ENCODE measurements around the gene EPS8L2.

EPS8L2 gene

GRCh38 chr11:705646-706438 lies at the start of gene EPS8L2:
Gene EPS8L2, plus strand, starts transcription at chr11:706231. Its CDS starts 3,177 bp downstream, at chr11:709408.
- in situ Hi-C loops (cut with HindIII; ENCODE audit: low sequenced_read_pairs) = no loop called here

GRCh38 chr11:656426-656825 lies 49.6 kb upstream of the EPS8L2 start:
- in situ Hi-C loops (cut with HindIII; ENCODE audit: low sequenced_read_pairs) = loop anchor here (25.0 kb wide), 1 partner anchor 106 kb away; no protein-coding TSS in a partner anchor

GRCh38 chr11:656866-657265 lies 49.2 kb upstream of the EPS8L2 start:
- in situ Hi-C loops (cut with HindIII; ENCODE audit: low sequenced_read_pairs) = loop anchor here (25.0 kb wide), 1 partner anchor 105 kb away; no protein-coding TSS in a partner anchor

GRCh38 chr11:657691-658126 lies 48.3 kb upstream of the EPS8L2 start:
- in situ Hi-C loops (cut with HindIII; ENCODE audit: low sequenced_read_pairs) = loop anchor here (25.0 kb wide), 1 partner anchor 105 kb away; no protein-coding TSS in a partner anchor

- in situ Hi-C loops (cut with HindIII; ENCODE audit: low sequenced_read_pairs) = loop anchor here (25.0 kb wide), 1 partner anchor 103 kb away; no protein-coding TSS in a partner anchor
Measured at GRCh38 chr11:659532-660085, 46.4 kb upstream of the EPS8L2 start.

- in situ Hi-C loops (cut with HindIII; ENCODE audit: low sequenced_read_pairs) = loop anchor here (25.0 kb wide), 1 partner anchor 102 kb away; no protein-coding TSS in a partner anchor
Measured at GRCh38 chr11:660281-660680, 45.8 kb upstream of the EPS8L2 start.

- in situ Hi-C loops (cut with HindIII; ENCODE audit: low sequenced_read_pairs) = loop anchor here (25.0 kb wide), 1 partner anchor 101 kb away; no protein-coding TSS in a partner anchor
Measured at GRCh38 chr11:660681-661444, 45.2 kb upstream of the EPS8L2 start.

- in situ Hi-C loops (cut with HindIII; ENCODE audit: low sequenced_read_pairs) = loop anchor here (25.0 kb wide), 1 partner anchor 100 kb away; no protein-coding TSS in a partner anchor
Measured at GRCh38 chr11:662689-663274, 43.2 kb upstream of the EPS8L2 start.

- in situ Hi-C loops (cut with HindIII; ENCODE audit: low sequenced_read_pairs) = loop anchor here (25.0 kb wide), 1 partner anchor 97 kb away; no protein-coding TSS in a partner anchor
Measured at GRCh38 chr11:665062-665703, 40.8 kb upstream of the EPS8L2 start.

- in situ Hi-C loops (cut with HindIII; ENCODE audit: low sequenced_read_pairs) = loop anchor here (25.0 kb wide), 1 partner anchor 97 kb away; no protein-coding TSS in a partner anchor
Measured at GRCh38 chr11:665704-666281, 40.2 kb upstream of the EPS8L2 start.

- in situ Hi-C loops (cut with HindIII; ENCODE audit: low sequenced_read_pairs) = loop anchor here (25.0 kb wide), 1 partner anchor 88 kb away; no protein-coding TSS in a partner anchor
Measured at GRCh38 chr11:673866-674265, 32.2 kb upstream of the EPS8L2 start.

GRCh38 chr11:674406-674805 lies 31.6 kb upstream of the EPS8L2 start:
- in situ Hi-C loops (cut with HindIII; ENCODE audit: low sequenced_read_pairs) = loop anchor here (25.0 kb wide), 1 partner anchor 88 kb away; no protein-coding TSS in a partner anchor

GRCh38 chr11:678297-678696 lies 27.7 kb upstream of the EPS8L2 start:
- in situ Hi-C loops (cut with HindIII; ENCODE audit: low sequenced_read_pairs) = no loop called here

- in situ Hi-C loops (cut with HindIII; ENCODE audit: low sequenced_read_pairs) = no loop called here
Measured at GRCh38 chr11:679271-680207, 26.5 kb upstream of the EPS8L2 start.

GRCh38 chr11:680476-680875 lies 25.6 kb upstream of the EPS8L2 start:
- in situ Hi-C loops (cut with HindIII; ENCODE audit: low sequenced_read_pairs) = no loop called here

- in situ Hi-C loops (cut with HindIII; ENCODE audit: low sequenced_read_pairs) = no loop called here
Measured at GRCh38 chr11:680970-681369, 25.1 kb upstream of the EPS8L2 start.

- in situ Hi-C loops (cut with HindIII; ENCODE audit: low sequenced_read_pairs) = no loop called here
Measured at GRCh38 chr11:686451-687243, 19.4 kb upstream of the EPS8L2 start.

GRCh38 chr11:687751-688150 lies 18.3 kb upstream of the EPS8L2 start:
- in situ Hi-C loops (cut with HindIII; ENCODE audit: low sequenced_read_pairs) = no loop called here
